WTC11 (cell line): Measurements from ENCODE around the gene ING5. TPM values are rescaled to one million over a fixed set of nuclear protein-coding genes. Genes with fewer than 3 reads are reported as not detected.
A peak's percentile ranks its signal among the peaks of the same experiment; 100 is the strongest.
"Not testable (repeated sequence)": the region's sequence is repeated elsewhere in the genome, so short reads cannot be mapped to it uniquely, and the experiment has no call there.

ENCODE experiments used
- ATAC-seq: fragments of 200-7000 bp; cut with Tn5 transposase; 2 replicates; pipeline ENCODE4 v1.10.0; 2021; ENCODE audit warnings: mild to moderate bottlenecking, moderate library complexity
- CTCF ChIA-PET: fragments of 300-600 bp; sonication (Branson Sonifier 250); formaldehyde crosslinking; loops from one replicate; lab custom pipeline; 2021; ENCODE audit warnings: antibody characterized with exemption; lab: Charles Lee
- POLR2A ChIA-PET: fragments of 350-600 bp; sonication (Branson Sonifier 250); formaldehyde crosslinking; loops from one replicate; lab custom pipeline; 2021; ENCODE audit warnings: antibody characterized with exemption; lab: Charles Lee
- DNase-seq: peaks from one replicate; pipeline ENCODE4 v3.0.0; 2021; ENCODE audit warnings: low spot score
- H3K27ac Mint-ChIP-seq: 2 replicates; pipeline ENCODE4 v1.8.0; 2021; ENCODE audit warnings: mixed read lengths
- H3K27me3 Mint-ChIP-seq: 2 replicates; pipeline ENCODE4 v1.8.0; 2021; ENCODE audit warnings: low read depth, mild to moderate bottlenecking, moderate library complexity, mixed read lengths
- H3K36me3 Mint-ChIP-seq: 2 replicates; pipeline ENCODE4 v1.8.0; 2021; ENCODE audit warnings: mixed read lengths
- H3K4me1 Mint-ChIP-seq: 2 replicates; pipeline ENCODE4 v1.8.0; 2022; ENCODE audit warnings: mixed read lengths
- H3K4me3 Mint-ChIP-seq: 2 replicates; pipeline ENCODE4 v1.8.0; 2021; ENCODE audit warnings: mild to moderate bottlenecking, moderate library complexity, mixed read lengths
- H3K9me3 Mint-ChIP-seq: 2 replicates; pipeline ENCODE4 v1.8.0; 2021; ENCODE audit warnings: mixed read lengths
- CREM ChIP-seq: sonication (generic); formaldehyde crosslinking; IDR thresholded peaks from 2 replicates; pipeline ENCODE4 v1.8.1; 2022; ENCODE audit warnings: mild to moderate bottlenecking, missing genetic modification reagents, moderate library complexity
- FOXK1 ChIP-seq: sonication (generic); formaldehyde crosslinking; IDR thresholded peaks from 2 replicates; pipeline ENCODE4 v1.8.0; 2022; ENCODE audit warnings: mild to moderate bottlenecking, moderate library complexity, missing genetic modification reagents
- GTF2I ChIP-seq: fragments of 250-450 bp; sonication (Bioruptor Pico); conservative IDR thresholded peaks from 2 replicates; pipeline ENCODE4 v1.4.0; 2021; ENCODE audit warnings: mild to moderate bottlenecking
- HMGA2 ChIP-seq: fragments of 250-450 bp; sonication (Bioruptor Pico); IDR thresholded peaks from 2 replicates; pipeline ENCODE4 v1.4.0; 2021; ENCODE audit warnings: mild to moderate bottlenecking, moderate library complexity
- RORB ChIP-seq: fragments of 250-450 bp; sonication (Bioruptor Pico); IDR thresholded peaks from 2 replicates; pipeline ENCODE4 v1.9.0; 2021; ENCODE audit warnings: mild to moderate bottlenecking
- ZNF121 ChIP-seq: sonication (generic); formaldehyde crosslinking; IDR thresholded peaks from 2 replicates; pipeline ENCODE4 v1.8.0; 2023; ENCODE audit warnings: missing genetic modification reagents
- ZNF416 ChIP-seq: fragments of 250-450 bp; sonication (Bioruptor Pico); IDR thresholded peaks from 2 replicates; pipeline ENCODE4 v1.9.0; 2021; ENCODE audit warnings: mild to moderate bottlenecking, inconsistent platforms
- ZNF423 ChIP-seq: fragments of 250-450 bp; sonication (Bioruptor Pico); IDR thresholded peaks from 2 replicates; pipeline ENCODE4 v2.1.2; 2022; ENCODE audit warnings: mild to moderate bottlenecking, moderate library complexity
- ZNF671 ChIP-seq: fragments of 250-450 bp; sonication (Bioruptor Pico); IDR thresholded peaks from 2 replicates; pipeline ENCODE4 v1.8.0; 2021; ENCODE audit warnings: mild to moderate bottlenecking
- total RNA-seq: library from RNA; stranded (reverse); gene quantifications from 3 replicates; pipeline ENCODE4 v1.2.3, GENCODE V29; 2021
- TF ChIP-seq, protein P1 (sequence below): sonication (generic); formaldehyde crosslinking; IDR thresholded peaks from 2 replicates; pipeline ENCODE4 v1.8.1; 2022; ENCODE audit warnings: mild to moderate bottlenecking, missing genetic modification reagents, moderate library complexity, borderline replicate concordance
- TF ChIP-seq, protein P2 (sequence below): fragments of 250-450 bp; sonication (Bioruptor Pico); IDR thresholded peaks from 2 replicates; pipeline ENCODE4 v1.9.0; 2021; ENCODE audit warnings: mild to moderate bottlenecking
- TF ChIP-seq, protein P3 (sequence below): sonication (generic); formaldehyde crosslinking; conservative IDR thresholded peaks from 2 replicates; pipeline ENCODE4 v1.8.1; 2023; ENCODE audit warnings: mild to moderate bottlenecking, low read depth, missing genetic modification reagents, moderate library complexity
- TF ChIP-seq, protein P4 (sequence below): sonication (generic); formaldehyde crosslinking; IDR thresholded peaks from 2 replicates; pipeline ENCODE4 v1.8.0; 2022; ENCODE audit warnings: mild to moderate bottlenecking, missing genetic modification reagents
- TF ChIP-seq, protein P5 (sequence below): sonication (generic); formaldehyde crosslinking; IDR thresholded peaks from 2 replicates; pipeline ENCODE4 v1.8.0; 2022; ENCODE audit warnings: missing genetic modification reagents
- TF ChIP-seq, protein P6 (sequence below): sonication (generic); formaldehyde crosslinking; IDR thresholded peaks from 2 replicates; pipeline ENCODE4 v1.8.0; 2022; ENCODE audit warnings: mild to moderate bottlenecking, missing genetic modification reagents
- TF ChIP-seq, protein P7 (sequence below): fragments of 250-450 bp; sonication (Bioruptor Pico); IDR thresholded peaks from 2 replicates; pipeline ENCODE4 v1.9.0; 2021; ENCODE audit warnings: moderate library complexity, mild to moderate bottlenecking, inconsistent platforms, borderline replicate concordance

Gene ING5
- total RNA-seq, 1 experiment from 2014 or later = 43.1 TPM

DNA sequence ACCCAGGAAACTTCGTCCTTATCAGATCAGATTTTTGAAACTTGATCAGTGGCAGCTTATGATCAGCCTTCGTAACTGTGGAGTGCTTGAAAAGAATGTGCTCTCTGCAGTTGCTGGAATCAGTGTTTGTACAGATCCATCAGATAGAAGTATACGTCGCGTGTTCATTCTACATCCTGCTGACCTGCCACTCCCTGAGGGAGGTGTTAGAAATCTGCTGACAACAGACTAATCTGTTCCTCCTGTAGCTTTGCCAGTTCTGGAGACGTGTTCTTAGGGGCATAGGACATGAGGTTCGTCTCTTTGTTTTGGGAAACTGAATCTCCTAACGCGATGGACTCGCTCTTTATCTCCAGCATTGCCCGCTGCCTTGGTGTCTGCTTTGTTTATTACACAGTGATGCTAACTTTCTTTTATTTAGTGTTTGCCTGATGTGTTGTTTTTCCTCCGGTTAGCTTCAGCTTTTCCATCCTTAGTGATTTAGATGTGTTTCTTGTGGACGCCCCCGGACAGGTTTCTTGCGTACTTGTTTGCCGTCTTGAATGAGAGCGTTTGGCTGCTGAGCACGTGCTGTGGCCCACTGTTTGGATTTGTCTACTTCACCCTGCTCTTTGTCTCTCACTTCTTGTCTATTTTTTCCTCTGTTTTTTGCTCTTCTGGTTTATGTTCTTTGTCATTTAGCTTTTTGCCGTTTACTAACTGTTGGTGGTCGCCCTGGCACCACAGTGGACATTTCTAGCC is 57.4 kb downstream of the ING5 start:
- TF ChIP-seq HMGA2 (CRISPR knock-in tag) (no peak), CREM (CRISPR knock-in tag) (no peak), ZNF671 (CRISPR knock-in tag) (no peak)
- TF ChIP-seq, protein P1, sequence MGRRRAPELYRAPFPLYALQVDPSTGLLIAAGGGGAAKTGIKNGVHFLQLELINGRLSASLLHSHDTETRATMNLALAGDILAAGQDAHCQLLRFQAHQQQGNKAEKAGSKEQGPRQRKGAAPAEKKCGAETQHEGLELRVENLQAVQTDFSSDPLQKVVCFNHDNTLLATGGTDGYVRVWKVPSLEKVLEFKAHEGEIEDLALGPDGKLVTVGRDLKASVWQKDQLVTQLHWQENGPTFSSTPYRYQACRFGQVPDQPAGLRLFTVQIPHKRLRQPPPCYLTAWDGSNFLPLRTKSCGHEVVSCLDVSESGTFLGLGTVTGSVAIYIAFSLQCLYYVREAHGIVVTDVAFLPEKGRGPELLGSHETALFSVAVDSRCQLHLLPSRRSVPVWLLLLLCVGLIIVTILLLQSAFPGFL = no peak
- TF ChIP-seq, protein P2, sequence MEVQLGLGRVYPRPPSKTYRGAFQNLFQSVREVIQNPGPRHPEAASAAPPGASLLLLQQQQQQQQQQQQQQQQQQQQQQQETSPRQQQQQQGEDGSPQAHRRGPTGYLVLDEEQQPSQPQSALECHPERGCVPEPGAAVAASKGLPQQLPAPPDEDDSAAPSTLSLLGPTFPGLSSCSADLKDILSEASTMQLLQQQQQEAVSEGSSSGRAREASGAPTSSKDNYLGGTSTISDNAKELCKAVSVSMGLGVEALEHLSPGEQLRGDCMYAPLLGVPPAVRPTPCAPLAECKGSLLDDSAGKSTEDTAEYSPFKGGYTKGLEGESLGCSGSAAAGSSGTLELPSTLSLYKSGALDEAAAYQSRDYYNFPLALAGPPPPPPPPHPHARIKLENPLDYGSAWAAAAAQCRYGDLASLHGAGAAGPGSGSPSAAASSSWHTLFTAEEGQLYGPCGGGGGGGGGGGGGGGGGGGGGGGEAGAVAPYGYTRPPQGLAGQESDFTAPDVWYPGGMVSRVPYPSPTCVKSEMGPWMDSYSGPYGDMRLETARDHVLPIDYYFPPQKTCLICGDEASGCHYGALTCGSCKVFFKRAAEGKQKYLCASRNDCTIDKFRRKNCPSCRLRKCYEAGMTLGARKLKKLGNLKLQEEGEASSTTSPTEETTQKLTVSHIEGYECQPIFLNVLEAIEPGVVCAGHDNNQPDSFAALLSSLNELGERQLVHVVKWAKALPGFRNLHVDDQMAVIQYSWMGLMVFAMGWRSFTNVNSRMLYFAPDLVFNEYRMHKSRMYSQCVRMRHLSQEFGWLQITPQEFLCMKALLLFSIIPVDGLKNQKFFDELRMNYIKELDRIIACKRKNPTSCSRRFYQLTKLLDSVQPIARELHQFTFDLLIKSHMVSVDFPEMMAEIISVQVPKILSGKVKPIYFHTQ = no peak
- TF ChIP-seq, protein P3, sequence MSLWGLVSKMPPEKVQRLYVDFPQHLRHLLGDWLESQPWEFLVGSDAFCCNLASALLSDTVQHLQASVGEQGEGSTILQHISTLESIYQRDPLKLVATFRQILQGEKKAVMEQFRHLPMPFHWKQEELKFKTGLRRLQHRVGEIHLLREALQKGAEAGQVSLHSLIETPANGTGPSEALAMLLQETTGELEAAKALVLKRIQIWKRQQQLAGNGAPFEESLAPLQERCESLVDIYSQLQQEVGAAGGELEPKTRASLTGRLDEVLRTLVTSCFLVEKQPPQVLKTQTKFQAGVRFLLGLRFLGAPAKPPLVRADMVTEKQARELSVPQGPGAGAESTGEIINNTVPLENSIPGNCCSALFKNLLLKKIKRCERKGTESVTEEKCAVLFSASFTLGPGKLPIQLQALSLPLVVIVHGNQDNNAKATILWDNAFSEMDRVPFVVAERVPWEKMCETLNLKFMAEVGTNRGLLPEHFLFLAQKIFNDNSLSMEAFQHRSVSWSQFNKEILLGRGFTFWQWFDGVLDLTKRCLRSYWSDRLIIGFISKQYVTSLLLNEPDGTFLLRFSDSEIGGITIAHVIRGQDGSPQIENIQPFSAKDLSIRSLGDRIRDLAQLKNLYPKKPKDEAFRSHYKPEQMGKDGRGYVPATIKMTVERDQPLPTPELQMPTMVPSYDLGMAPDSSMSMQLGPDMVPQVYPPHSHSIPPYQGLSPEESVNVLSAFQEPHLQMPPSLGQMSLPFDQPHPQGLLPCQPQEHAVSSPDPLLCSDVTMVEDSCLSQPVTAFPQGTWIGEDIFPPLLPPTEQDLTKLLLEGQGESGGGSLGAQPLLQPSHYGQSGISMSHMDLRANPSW (CRISPR knock-in tag) = no peak
- Mint-ChIP-seq H3K9me3 (peaks cover 10% of the 10 kb centered on the region), H3K36me3 (peaks cover 20% of the 10 kb centered on the region), H3K27me3 (peaks cover 3% of the 10 kb centered on the region; the same call in 1 of the 2 replicates), H3K4me3 (no peak overlapping the region), H3K27ac (no peak overlapping the region), H3K4me1 (peaks cover under 1% of the 10 kb centered on the region; the same call in 1 of the 2 replicates)
- DNase-seq (no peak), ATAC-seq (no peak)
- CTCF ChIA-PET = no interaction called here
- POLR2A ChIA-PET = interaction anchor here (0.6 kb wide), 1 partner anchor 53 kb away, joined by 3 read pairs; no protein-coding TSS in a partner anchor

DNA sequence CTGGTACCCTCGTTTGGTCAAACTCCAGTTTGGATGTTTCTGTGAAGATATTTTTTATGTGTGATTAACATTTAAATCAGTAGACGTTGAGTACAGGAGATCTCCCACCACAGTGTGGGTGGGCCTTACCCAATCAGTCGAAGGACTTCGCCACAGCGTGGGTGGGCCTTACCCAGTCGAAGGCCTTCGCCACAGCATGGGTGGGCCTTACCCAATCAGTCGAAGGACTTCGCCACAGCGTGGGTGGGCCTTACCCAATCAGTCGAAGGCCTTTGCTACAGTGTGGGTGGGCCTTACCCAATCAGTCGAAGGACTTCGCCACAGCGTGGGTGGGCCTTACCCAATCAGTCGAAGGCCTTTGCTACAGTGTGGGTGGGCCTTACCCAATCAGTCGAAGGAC is 58.1 kb downstream of the ING5 start:
- ATAC-seq, CTCF ChIA-PET, H3K27ac Mint-ChIP-seq, H3K4me3 Mint-ChIP-seq, H3K27me3 Mint-ChIP-seq, H3K9me3 Mint-ChIP-seq, POLR2A ChIA-PET, H3K4me1 Mint-ChIP-seq, DNase-seq: not testable (repeated sequence)
- peaks cover 20% of the 10 kb centered on the region for H3K36me3 Mint-ChIP-seq
- TF ChIP-seq ZNF121 (CRISPR knock-in tag) = 0 out of 2 replicates have a peak, but pooled peaks have one; percentile 28

DNA sequence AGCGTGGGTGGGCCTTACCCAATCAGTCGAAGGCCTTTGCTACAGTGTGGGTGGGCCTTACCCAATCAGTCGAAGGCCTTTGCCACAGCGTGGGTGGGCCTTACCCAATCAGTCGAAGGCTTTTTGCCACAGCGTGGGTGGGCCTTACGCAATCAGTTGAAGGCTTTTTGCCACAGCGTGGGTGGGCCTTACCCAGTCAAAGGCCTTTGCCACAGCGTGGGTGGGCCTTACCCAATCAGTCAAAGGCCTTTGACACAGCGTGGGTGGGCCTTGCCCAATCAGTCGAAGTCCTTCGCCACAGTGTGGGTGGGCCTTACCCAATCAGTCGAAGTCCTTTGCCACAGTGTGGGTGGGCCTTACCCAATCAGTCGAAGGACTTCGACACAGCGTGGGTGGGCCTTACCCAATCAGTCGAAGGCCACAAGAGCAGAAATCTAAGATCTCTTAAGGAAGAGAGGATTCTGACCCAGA is 58.5 kb downstream of the ING5 start:
- H3K27me3 Mint-ChIP-seq = peaks cover 3% of the 10 kb centered on the region; the same call in 1 of the 2 replicates
- peaks cover 10% of the 10 kb centered on the region for H3K9me3 Mint-ChIP-seq
- ChIA-PET POLR2A (no interaction called here), CTCF (no interaction called here)
- TF ChIP-seq, protein P4, sequence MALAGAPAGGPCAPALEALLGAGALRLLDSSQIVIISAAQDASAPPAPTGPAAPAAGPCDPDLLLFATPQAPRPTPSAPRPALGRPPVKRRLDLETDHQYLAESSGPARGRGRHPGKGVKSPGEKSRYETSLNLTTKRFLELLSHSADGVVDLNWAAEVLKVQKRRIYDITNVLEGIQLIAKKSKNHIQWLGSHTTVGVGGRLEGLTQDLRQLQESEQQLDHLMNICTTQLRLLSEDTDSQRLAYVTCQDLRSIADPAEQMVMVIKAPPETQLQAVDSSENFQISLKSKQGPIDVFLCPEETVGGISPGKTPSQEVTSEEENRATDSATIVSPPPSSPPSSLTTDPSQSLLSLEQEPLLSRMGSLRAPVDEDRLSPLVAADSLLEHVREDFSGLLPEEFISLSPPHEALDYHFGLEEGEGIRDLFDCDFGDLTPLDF (CRISPR knock-in tag) = no peak
- TF ChIP-seq GTF2I (CRISPR knock-in tag) (peak; percentile 91), FOXK1 (CRISPR knock-in tag) (no peak), ZNF671 (CRISPR knock-in tag) (0 out of 2 replicates have a peak, but pooled peaks have one; percentile 38), RORB (CRISPR knock-in tag) (no peak), ZNF416 (CRISPR knock-in tag) (no peak), ZNF423 (no peak)
- TF ChIP-seq, protein P5, sequence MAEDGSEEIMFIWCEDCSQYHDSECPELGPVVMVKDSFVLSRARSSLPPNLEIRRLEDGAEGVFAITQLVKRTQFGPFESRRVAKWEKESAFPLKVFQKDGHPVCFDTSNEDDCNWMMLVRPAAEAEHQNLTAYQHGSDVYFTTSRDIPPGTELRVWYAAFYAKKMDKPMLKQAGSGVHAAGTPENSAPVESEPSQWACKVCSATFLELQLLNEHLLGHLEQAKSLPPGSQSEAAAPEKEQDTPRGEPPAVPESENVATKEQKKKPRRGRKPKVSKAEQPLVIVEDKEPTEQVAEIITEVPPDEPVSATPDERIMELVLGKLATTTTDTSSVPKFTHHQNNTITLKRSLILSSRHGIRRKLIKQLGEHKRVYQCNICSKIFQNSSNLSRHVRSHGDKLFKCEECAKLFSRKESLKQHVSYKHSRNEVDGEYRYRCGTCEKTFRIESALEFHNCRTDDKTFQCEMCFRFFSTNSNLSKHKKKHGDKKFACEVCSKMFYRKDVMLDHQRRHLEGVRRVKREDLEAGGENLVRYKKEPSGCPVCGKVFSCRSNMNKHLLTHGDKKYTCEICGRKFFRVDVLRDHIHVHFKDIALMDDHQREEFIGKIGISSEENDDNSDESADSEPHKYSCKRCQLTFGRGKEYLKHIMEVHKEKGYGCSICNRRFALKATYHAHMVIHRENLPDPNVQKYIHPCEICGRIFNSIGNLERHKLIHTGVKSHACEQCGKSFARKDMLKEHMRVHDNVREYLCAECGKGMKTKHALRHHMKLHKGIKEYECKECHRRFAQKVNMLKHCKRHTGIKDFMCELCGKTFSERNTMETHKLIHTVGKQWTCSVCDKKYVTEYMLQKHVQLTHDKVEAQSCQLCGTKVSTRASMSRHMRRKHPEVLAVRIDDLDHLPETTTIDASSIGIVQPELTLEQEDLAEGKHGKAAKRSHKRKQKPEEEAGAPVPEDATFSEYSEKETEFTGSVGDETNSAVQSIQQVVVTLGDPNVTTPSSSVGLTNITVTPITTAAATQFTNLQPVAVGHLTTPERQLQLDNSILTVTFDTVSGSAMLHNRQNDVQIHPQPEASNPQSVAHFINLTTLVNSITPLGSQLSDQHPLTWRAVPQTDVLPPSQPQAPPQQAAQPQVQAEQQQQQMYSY = no peak
- TF ChIP-seq, protein P6, sequence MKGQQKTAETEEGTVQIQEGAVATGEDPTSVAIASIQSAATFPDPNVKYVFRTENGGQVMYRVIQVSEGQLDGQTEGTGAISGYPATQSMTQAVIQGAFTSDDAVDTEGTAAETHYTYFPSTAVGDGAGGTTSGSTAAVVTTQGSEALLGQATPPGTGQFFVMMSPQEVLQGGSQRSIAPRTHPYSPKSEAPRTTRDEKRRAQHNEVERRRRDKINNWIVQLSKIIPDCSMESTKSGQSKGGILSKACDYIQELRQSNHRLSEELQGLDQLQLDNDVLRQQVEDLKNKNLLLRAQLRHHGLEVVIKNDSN (CRISPR knock-in tag) = no peak
- TF ChIP-seq, protein P7, sequence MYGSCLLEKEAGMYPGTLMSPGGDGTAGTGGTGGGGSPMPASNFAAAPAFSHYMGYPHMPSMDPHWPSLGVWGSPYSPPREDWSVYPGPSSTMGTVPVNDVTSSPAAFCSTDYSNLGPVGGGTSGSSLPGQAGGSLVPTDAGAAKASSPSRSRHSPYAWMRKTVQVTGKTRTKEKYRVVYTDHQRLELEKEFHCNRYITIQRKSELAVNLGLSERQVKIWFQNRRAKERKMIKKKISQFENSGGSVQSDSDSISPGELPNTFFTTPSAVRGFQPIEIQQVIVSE (CRISPR knock-in tag) = no peak
- H3K4me1 Mint-ChIP-seq = peaks cover 5% of the 10 kb centered on the region; the same call in 1 of the 2 replicates
- no peak for ATAC-seq
- no peak overlapping the region for H3K27ac Mint-ChIP-seq
- H3K4me3 Mint-ChIP-seq = no peak overlapping the region
- H3K36me3 Mint-ChIP-seq = peaks cover 20% of the 10 kb centered on the region
- no peak for DNase-seq
